GM18907 (cell line): ENCODE measurements around the gene FRMPD2.

Source experiments
- ATAC-seq: cut with Tn5 transposase; IDR thresholded peaks from one replicate; pipeline ENCODE4 v1.9.1; 2021; ENCODE audit warnings: mild to moderate bottlenecking, moderate library complexity; ENCODE audit not compliant: unreplicated experiment

The FRMPD2 gene

GRCh38 chr10:48274636-48275035, at the start of gene FRMPD2:
Gene FRMPD2 (minus strand): TSS chr10:48274696. CDS start chr10:48274567, 129 bp downstream.
- no peak for ATAC-seq

GRCh38 chr10:48322017-48322416, 47.5 kb upstream of the FRMPD2 start:
- no peak for ATAC-seq

- no peak for ATAC-seq
These were observed 43.0 kb upstream of the FRMPD2 start for GRCh38 chr10:48317321-48317990.

GRCh38 chr10:48316236-48316635, 41.7 kb upstream of the FRMPD2 start:
- ATAC-seq = no peak

GRCh38 chr10:48314107-48314506, 39.6 kb upstream of the FRMPD2 start:
- ATAC-seq = no peak

- ATAC-seq = no peak
These were observed 35.3 kb upstream of the FRMPD2 start for GRCh38 chr10:48309711-48310226.

- ATAC-seq = no peak
These were observed 33.2 kb upstream of the FRMPD2 start for GRCh38 chr10:48307711-48308018.

GRCh38 chr10:48306870-48307710, 32.6 kb upstream of the FRMPD2 start:
- peak; percentile 50 for ATAC-seq

GRCh38 chr10:48306265-48306869, 31.9 kb upstream of the FRMPD2 start, which contains the start of gene MAPK8:
Gene MAPK8 (plus strand): TSS chr10:48306677. CDS start chr10:48401661, 94,984 bp downstream.
- ATAC-seq = peak; percentile 87

- no peak for ATAC-seq
These were observed 31.4 kb upstream of the FRMPD2 start for GRCh38 chr10:48305905-48306264.

- ATAC-seq = no peak
These were observed 28.3 kb upstream of the FRMPD2 start for GRCh38 chr10:48302515-48303476.

- ATAC-seq = no peak
These were observed 26.1 kb upstream of the FRMPD2 start for GRCh38 chr10:48300556-48300955.

- ATAC-seq = no peak
These were observed 25.2 kb upstream of the FRMPD2 start for GRCh38 chr10:48299692-48300091.

GRCh38 chr10:48299066-48299465, 24.6 kb upstream of the FRMPD2 start:
- ATAC-seq = no peak

GRCh38 chr10:48296576-48297098, 22.1 kb upstream of the FRMPD2 start:
- ATAC-seq = no peak

- no peak for ATAC-seq
These were observed 19.9 kb upstream of the FRMPD2 start for GRCh38 chr10:48294431-48294830.

GRCh38 chr10:48292616-48293015, 18.1 kb upstream of the FRMPD2 start:
- ATAC-seq = no peak

GRCh38 chr10:48291190-48291589, 16.7 kb upstream of the FRMPD2 start:
- no peak for ATAC-seq

- ATAC-seq = no peak
These were observed 15.8 kb upstream of the FRMPD2 start for GRCh38 chr10:48290286-48290685.

GRCh38 chr10:48289501-48290238, 15.2 kb upstream of the FRMPD2 start:
- ATAC-seq = no peak
